Stimulated activated CD8-positive, alpha-beta memory T cell treated with anti-CD3 and anti-CD28 coated beads, Interleukin-4, amount 100 ng/mL, for 24 hours (primary cell): ENCODE results near the gene CCDC144A.
A peak's percentile ranks its signal among the peaks of the same experiment; 100 is the strongest.
"Not testable (repeated sequence)": the region's sequence is repeated elsewhere in the genome, so short reads cannot be mapped to it uniquely, and the experiment has no call there.

ENCODE experiments used
- DNase-seq: peaks from one replicate; pipeline ENCODE4 v3.0.0-alpha.2; 2020; ENCODE audit warnings: low read depth

CCDC144A gene, protein sequence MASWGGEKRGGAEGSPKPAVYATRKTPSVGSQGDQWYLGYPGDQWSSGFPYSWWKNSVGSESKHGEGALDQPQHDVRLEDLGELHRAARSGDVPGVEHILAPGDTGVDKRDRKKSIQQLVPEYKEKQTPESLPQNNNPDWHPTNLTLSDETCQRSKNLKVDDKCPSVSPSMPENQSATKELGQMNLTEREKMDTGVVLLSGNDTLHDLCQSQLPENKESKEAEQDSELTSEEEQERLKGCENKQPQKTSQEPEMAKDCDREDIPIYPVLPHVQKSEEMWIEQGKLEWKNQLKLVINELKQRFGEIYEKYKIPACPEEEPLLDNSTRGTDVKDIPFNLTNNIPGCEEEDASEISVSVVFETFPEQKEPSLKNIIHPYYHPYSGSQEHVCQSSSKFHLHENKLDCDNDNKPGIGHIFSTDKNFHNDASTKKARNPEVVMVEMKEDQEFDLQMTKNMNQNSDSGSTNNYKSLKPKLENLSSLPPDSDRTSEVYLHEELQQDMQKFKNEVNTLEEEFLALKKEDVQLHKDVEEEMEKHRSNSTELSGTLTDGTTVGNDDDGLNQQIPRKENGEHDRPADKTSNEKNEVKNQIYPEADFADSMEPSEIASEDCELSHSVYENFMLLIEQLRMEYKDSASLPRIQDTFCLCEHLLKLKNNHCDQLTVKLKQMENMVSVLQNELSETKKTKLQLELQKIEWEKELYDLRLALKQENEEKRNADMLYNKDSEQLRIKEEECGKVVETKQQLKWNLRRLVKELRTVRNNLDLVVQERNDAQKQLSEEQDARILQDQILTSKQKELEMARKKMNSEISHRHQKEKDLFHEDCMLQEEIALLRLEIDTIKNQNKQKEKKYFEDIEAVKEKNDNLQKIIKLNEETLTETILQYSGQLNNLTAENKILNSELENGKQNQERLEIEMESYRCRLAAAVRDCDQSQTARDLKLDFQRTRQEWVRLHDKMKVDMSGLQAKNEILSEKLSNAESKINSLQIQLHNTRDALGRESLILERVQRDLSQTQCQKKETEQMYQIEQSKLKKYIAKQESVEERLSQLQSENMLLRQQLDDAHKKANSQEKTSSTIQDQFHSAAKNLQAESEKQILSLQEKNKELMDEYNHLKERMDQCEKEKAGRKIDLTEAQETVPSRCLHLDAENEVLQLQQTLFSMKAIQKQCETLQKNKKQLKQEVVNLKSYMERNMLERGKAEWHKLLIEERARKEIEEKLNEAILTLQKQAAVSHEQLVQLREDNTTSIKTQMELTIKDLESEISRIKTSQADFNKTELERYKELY (N-terminal part only)

DNA sequence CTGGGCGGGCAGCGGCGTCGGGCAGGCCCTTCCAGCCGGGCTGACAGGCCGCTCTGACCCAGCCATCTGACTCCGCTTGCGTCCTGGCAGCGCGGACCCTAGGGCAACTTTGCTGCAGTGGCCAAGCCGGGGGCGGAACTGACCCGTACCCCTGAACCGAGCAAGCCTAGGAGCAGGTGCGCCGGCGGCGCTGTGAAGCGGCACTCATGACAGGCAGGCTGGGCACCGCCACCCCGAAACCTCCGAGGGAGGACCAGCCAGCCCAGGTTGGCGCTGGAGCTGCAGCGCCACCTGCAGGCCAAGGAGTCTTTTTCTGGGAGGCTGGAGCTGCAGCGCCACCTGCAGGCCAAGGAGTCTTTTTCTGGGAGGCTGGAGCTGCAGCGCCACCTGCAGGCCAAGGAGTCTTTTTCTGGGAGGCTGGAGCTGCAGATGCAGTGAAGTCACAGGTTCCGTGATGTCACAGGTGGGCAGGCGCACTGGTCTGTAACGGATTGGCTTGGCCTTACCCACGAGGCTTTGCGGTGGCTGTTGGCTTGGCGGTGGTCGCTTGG lies at the start of gene CCDC144A:
CCDC144A (plus strand) TSS at position 511 of the 551 bp plus-strand sequence. CDS start 160 bp downstream, outside the sequence.
- peak; percentile 26 for DNase-seq

DNA sequence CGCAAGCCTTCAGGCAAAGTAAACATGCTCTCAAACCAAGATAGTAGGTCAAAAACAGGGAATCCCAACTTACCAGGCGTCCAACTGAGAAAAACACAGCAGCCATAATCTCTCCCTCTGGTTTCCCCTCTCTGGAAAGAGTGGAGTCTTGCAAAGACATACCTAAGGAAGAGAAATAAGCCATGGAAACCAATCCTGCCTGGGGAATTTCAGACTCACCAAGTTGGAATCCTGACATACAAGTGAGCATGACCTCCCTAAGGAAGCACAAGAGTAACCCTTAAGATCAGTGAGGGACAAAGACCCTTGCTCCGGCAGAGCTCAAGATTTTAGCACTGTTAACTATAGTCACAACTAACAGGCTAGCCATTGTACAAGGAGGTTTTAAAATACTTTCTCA lies 40.5 kb upstream of the CCDC144A start:
- DNase-seq, result no peak

DNA sequence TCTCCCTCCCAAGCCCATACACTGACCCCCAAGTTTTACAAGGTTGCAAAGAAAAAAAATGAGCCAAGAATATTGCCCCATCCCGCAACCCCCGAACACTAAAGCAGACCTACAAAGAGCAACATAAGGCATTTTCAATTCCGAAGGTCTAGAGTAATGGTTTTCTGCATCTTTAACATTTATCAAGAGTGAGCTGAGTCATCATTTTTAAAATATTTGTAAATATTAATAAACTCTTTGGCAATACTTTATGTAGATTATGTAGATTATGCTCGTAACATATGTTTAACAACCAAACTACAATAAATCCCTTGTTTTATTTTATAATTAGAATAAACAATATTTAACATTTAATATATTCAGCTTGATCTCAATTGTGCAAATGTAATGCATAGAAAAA lies 37.8 kb upstream of the CCDC144A start:
- DNase-seq, result no peak

DNA sequence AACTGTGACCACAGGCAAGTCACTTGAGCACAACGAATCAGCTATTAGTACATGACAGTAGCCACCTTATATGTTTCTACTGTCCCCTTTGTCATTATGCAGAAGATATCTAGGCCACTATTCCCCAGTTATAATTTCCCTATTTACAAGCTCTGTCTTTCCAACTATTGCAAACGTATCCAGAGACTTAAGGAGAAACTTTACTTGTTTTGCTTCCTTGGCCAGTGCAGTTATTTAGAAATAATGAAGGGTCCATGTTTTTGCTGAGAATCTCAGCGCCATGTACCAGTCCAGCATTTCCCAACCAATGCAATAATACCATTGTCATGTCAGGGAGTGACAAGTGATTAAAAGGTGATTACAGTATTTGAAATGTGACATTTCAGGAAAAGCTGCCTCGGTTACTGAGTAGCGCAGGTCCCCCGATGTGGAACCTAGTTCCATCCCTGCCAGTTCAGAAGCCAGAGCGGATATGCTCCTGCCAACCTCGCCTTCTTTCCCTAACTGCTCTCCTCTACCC lies 37.1 kb upstream of the CCDC144A start:
- no peak for DNase-seq

DNA sequence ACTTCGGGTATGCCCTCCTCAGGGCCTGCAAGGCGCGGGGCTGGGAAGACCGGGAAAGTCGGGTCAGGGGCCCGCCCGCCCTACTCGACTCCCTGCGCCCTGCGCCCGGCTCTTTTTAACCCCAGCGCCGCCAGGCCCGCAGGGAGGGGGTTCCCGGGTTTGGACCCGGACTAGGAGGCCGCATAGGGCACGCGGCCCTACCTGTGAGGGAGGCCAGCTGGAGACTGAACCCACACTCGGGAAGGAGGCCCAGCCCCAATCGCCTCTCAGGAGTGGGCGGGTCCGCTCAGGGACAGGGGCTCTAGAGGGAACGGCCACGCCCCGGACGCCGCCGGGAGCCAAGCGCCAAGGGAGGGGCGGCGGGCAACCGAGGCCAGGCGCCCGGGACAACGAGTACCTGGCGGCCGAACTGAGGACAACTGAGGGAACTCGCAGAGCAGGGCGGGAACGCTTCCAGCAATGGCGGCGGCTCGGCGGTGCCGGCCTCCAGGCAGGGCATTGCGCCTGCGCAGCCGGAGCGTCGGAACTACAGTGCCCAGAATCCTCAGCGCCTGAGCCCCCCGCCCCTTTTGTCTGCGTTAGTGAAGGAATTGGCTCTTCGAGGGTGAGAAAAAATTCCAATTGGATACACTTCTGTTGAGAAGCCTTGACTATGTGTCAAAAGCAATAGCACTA lies 36.5 kb upstream of the CCDC144A start, which contains the start of gene ZNF624:
ZNF624 (minus strand) TSS at position 484 of the 675 bp plus-strand sequence.
- peak; percentile 80 for DNase-seq

DNA sequence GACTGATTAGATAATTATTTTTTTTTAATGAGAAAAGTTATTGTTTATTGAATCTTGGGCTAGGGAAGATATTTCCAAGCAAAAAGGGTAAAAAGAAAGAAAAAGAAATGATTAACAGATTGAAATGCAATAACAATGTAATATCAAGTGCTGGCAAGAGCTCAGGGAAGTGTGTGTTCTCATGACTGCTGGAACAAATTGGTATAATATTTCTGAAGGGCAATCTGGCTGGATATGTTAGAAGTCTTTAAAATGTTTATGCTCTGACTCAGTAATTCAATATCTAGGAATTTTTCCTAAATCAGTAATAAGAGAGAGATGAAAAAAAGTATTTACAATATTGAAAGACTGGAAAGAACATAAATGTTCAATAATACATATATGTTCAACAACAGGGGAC lies 28.8 kb upstream of the CCDC144A start:
- DNase-seq, result no peak

DNA sequence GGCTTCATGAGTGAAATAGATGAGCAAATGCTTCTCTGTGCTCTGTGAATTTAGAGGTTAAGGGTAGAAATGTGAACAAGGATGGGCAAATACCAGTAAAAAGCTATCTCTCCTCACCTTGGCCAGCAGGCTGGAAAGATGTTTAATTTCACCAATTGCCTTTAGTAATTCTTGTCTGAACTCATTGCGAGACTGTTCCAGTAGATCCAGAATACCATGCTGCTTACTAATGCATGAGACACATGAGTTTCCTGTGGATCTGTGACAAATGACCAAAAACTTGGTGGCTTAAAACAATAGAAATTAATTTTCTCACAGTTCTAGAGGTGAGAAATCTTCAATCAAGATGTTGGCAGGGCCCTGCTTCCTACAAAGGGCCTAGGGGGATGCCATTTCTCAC lies 27.1 kb upstream of the CCDC144A start:
- DNase-seq, result no peak

DNA sequence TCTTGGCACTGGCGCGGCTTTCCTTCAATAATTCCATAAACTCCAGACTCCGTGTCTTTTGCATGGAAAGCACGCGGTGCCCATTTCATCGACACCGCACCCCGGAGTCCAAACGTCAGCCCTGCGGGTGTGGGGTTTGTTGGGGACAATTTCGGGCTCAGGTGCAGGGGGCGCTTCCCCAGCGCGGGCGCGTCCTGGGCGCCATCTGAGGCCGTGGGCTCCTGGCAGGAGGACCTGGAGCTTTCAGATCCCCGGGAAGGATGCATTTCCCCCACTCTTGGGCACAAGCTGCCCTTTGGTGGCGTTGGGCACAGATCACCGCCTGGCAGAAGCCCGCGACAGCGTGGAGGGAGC lies 23.5 kb upstream of the CCDC144A start:
- DNase-seq, result not testable (repeated sequence)

DNA sequence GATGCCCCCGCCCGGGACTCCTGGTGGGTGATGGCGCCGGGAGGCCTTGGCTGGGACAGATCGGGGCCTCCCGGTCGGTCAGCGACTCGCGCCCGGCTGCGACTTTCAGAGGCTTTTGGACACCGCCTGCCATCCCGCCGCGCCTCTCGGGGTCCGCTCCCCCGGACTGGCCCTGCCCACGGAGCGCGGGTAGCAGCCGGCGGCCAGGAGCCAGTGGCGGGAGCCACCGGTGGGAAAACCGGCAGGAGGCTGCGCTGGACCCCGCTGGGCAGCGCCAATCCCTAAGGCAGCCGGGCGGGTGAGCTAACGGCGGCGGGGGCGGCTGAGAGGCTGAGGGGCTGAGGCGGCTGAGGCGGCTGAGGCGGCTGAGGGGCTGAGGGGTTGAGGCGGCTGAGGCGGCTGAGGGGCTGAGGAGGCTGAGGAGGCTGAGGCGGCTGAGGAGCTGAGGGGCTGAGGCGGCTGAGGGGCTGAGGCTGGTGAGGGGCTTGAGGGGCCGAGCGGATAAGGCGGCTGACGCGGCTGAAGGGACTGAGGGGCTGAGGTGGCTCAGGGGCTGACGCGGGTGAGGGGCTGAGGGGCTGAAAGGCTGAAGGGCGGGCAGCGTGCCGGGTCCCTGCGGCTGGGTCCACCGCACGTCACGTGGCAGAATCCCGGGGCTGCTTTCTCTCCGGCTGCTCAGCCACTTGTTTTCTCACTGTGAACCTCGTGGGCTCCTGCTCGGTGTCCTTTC lies 23.0 kb upstream of the CCDC144A start:
- not testable (repeated sequence) for DNase-seq

DNA sequence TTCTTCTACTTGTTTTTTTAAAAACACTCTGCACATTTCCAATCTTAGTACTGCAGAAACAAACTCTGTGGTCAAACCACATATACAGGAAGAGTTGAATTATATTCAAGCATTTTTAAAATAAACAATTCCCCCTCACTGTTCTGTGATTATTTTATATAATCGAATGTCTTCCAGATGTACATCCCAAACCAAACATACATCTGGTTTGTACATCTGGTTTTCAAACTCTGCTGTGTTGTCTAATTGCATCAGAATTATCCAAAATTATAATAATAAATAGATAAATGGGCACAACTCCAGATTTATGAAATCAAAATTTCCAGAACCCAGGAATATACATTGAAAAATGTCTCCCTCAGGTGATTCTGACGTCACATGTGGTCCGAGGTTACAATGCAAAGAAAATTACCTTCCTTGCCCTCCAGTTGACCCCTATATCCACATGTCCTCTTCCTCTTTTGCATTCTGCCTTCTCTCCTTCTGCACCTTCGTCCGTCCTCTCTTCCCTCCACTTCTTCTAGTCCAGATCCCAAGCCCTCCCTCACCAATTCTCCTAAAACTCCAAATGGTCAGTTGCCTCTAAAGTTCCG lies 13.3 kb upstream of the CCDC144A start:
- DNase-seq, result no peak

DNA sequence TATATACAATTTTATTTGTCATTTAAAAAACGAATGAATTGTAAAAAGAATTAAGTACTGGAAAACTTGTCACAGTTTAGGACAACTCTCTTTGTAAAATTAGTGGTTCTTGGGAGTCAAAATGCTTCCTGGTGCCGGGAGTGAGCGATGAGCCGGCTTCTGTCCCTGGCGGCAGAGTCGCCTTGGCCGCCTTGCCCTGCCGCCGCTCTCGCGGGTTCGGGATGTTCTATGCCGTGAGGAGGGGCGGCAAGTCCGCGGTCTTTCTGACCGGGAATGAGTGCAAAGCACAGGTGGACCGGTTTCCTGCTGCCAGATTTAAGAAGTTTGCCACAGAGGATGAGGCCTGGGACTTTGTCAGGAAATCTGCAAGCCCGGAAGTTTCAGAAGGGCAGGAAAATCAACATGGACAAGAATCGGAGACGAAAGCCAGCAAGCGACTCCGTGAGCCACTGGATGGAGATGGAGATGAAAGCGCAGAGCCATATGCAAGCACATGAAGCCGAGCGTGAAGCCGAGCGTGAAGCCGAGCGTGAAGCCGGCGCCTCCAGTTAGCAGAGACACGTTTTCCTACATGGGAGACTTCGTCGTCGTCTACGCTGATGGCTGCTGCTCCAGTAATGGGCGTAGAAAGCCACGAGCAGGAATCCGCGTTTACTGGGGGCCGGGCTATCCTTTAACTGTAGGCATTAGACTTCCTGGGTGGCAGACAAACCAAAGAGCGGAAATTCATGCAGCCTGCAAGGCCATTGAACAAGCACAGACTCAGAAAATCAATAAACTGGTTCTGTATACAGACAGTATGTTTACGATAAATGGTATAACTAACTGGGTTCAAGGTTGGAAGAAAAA lies 6.5 kb upstream of the CCDC144A start:
- not testable (repeated sequence) for DNase-seq

DNA sequence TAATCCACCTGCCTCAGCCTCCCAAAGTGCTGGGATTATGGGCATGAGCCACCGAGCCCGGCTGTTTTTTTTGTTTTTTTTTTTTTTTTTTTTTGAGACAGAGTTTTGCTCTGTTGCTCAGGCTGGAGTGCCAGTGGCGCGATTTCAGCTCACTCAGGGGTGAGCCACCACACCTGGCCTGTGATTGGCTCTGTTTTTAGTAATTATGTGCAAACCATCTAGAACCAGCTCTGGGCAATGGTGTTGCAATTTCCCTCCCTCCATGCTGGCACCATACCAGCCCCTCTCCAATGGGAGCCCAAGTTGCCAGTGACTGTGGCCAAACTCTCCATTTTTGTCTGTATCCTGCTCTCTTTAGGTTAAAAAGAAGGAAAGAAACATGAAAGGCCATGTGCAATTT lies 4.0 kb upstream of the CCDC144A start:
- not testable (repeated sequence) for DNase-seq

DNA sequence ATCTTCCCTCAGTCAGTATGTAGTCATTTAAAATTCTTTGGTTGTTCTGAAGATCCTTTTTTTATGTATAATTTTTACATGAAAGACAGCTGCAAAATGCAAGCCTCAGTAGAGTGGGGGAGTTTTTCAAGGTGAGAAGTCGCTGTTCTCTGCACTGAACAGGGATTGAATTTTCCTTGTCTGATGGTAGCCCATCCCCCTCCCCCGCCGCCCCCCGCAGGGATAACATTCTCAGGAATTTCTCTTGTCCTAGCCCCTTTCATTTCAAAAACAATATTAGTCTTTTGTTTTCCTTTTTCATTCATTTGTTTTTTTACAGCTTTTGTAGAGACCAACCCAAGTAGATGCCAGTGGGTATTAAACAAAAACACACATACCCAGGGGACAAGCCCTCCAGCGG lies 2.9 kb upstream of the CCDC144A start:
- DNase-seq, result not testable (repeated sequence)

DNA sequence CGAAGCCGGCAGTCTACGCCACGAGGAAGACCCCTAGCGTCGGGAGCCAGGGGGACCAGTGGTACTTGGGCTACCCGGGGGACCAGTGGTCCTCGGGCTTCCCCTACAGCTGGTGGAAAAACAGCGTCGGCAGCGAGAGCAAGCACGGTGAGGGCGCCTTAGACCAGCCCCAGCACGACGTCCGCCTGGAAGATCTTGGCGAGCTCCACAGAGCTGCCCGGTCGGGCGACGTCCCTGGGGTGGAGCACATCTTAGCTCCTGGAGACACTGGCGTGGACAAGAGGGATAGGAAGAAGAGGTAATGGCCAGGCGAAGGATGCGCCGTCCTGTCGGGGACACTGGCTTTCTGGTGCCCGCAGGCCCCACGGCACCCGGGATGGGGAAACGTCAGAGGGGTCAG lies 406 bp downstream of the CCDC144A start:
- DNase-seq, result not testable (repeated sequence)

DNA sequence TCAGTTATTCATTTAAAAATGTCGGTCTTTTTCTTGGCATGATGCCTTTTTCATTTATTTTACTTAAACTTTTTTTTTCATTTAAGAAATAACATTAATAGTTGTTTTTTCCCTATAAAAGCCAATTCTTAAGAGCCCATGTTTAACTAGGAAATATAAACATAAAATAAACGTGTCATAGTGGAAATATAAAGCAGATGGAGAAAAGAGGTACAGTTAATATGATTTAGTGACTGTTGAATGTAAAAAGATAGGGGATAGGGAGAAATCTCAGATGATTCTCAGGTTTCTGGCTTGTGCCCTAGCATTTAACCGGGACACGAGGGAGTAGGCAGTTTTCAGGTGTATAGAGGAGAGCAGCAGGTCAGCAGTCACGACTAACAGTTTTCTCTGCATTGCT lies 7.6 kb downstream of the CCDC144A start:
- not testable (repeated sequence) for DNase-seq

DNA sequence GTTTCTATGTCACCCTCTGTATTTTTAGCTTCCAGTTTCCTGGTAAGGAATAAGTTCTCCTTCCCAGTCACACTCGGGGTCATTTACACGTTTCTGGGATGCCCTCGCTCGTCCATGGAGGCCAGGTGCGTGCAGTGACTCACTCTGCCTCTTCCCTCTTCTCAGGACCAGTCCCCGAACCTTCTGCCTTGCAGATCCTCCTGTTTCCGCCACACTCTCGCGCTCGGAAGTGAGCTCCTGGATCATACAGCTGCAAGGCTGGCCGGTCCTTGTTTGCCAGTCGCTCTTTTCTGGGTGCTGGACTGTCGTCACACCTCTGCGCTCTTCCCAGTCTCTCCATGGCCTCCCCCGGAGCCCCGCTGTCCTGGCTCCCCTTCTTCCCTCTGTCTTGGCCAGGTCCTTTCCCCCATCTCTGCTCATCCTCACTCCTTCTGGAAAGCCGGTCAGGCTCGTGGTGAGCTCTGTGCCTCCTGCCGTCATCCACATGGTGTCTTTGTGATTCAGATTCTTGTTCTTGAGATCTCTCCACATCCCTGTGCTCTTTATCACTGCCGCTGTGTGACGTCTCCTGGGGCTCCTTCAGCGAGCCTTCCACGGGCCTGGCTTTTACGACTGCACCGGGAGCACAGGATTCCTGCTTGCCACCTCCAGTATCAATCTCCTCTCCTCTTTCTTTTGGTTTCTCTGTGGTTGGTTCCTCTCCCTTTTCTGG lies 55.6 kb downstream of the CCDC144A start:
- DNase-seq, result not testable (repeated sequence)

DNA sequence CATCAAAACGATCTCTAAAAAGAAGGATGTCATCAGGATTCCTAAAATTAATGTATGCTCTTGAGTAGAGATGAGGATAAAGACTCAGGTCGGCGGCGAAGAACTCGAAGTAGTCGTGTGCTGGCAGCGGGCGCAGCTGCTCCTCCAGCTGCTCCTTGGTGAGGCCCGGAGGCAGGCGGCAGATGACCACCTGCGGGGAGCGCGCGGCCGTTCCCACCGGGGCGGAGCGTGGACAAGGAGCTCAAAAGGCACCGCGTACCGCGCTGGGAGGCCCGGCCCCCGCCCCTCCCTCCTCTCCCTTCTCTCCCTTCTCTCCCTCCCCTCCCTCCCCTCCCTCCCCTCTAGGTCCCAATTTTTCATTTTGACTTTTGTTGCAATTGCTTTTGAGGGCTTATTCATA lies 56.5 kb downstream of the CCDC144A start:
- DNase-seq, result not testable (repeated sequence)

DNA sequence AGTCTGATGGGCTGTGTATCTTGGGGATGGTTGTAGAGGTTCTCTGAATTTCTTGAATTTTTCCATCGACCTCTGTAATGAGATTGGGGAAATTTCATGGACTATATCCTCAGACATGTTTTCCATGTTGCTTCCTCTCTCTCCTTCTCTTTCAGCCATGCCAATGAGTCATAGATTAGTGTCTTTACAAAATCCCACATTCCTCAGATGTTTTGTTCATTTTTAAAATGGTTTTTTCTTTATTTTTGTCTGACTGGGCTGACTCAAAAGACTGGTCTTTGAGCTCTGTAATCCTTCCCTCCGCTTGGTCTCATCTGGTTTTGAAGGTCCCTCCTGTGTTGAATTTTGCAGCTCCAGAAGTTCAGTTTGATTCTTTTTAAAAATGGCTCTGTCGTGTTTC lies 60.5 kb downstream of the CCDC144A start:
- DNase-seq, result not testable (repeated sequence)
